ENCODE data around the gene CAPN1. TPM values are rescaled to one million over a fixed set of nuclear protein-coding genes. Genes with fewer than 3 reads are reported as not detected.

Gene CAPN1
- total RNA-seq, 1 donor from 2014 or later: 154 TPM

GRCh38 chr11:65217441-65218423 lies 36.0 kb downstream of the CAPN1 start:
- H3K9me3 Mint-ChIP-seq (ENCODE audit: unreplicated experiment): no peaks in the 10 kb centered on the region
- no peak for DNase-seq (ENCODE audit: extremely low spot score, unreplicated experiment)
- no peaks in the 10 kb centered on the region for H3K36me3 Mint-ChIP-seq (ENCODE audit: unreplicated experiment)
- no peak for TF ChIP-seq CTCF (IDR thresholded peaks at IDR 0.05)
- no peak overlapping the region for H3K4me3 Mint-ChIP-seq (ENCODE audit: unreplicated experiment)
- H3K4me1 Mint-ChIP-seq (ENCODE audit: unreplicated experiment): peaks cover 3% of the 10 kb centered on the region
- H3K27me3 Mint-ChIP-seq (ENCODE audit: unreplicated experiment): no peaks in the 10 kb centered on the region
- H3K27ac Mint-ChIP-seq (ENCODE audit: unreplicated experiment): no peak overlapping the region

- peaks cover under 1% of the 10 kb centered on the region for H3K4me1 Mint-ChIP-seq (ENCODE audit: unreplicated experiment)
- no peaks in the 10 kb centered on the region for H3K36me3 Mint-ChIP-seq (ENCODE audit: unreplicated experiment)
- no peaks in the 10 kb centered on the region for H3K9me3 Mint-ChIP-seq (ENCODE audit: unreplicated experiment)
- H3K4me3 Mint-ChIP-seq (ENCODE audit: unreplicated experiment): no peak overlapping the region
- DNase-seq (ENCODE audit: extremely low spot score, unreplicated experiment): no peak
- H3K27ac Mint-ChIP-seq (ENCODE audit: unreplicated experiment): no peak overlapping the region
- no peak for TF ChIP-seq CTCF (IDR thresholded peaks at IDR 0.05)
- no peaks in the 10 kb centered on the region for H3K27me3 Mint-ChIP-seq (ENCODE audit: unreplicated experiment)
Observed at GRCh38 chr11:65218446-65218845, 36.7 kb downstream of the CAPN1 start.

- TF ChIP-seq CTCF (IDR thresholded peaks at IDR 0.05): no peak
- Mint-ChIP-seq H3K36me3 (ENCODE audit: unreplicated experiment) (no peaks in the 10 kb centered on the region), H3K4me3 (ENCODE audit: unreplicated experiment) (no peak overlapping the region), H3K4me1 (ENCODE audit: unreplicated experiment) (peaks cover 3% of the 10 kb centered on the region), H3K27me3 (ENCODE audit: unreplicated experiment) (no peaks in the 10 kb centered on the region), H3K9me3 (ENCODE audit: unreplicated experiment) (no peaks in the 10 kb centered on the region), H3K27ac (ENCODE audit: unreplicated experiment) (no peak overlapping the region)
- no peak for DNase-seq (ENCODE audit: extremely low spot score, unreplicated experiment)
Observed at GRCh38 chr11:65219930-65220213, 38.1 kb downstream of the CAPN1 start.

GRCh38 chr11:65221026-65221425 lies 39.3 kb downstream of the CAPN1 start:
- Mint-ChIP-seq H3K27me3 (ENCODE audit: unreplicated experiment) (no peaks in the 10 kb centered on the region), H3K36me3 (ENCODE audit: unreplicated experiment) (no peaks in the 10 kb centered on the region), H3K4me3 (ENCODE audit: unreplicated experiment) (no peak overlapping the region), H3K9me3 (ENCODE audit: unreplicated experiment) (no peaks in the 10 kb centered on the region), H3K27ac (ENCODE audit: unreplicated experiment) (no peak overlapping the region), H3K4me1 (ENCODE audit: unreplicated experiment) (peaks cover 15% of the 10 kb centered on the region)
- TF ChIP-seq CTCF (IDR thresholded peaks at IDR 0.05): no peak
- no peak for DNase-seq (ENCODE audit: extremely low spot score, unreplicated experiment)

- no peaks in the 10 kb centered on the region for H3K9me3 Mint-ChIP-seq (ENCODE audit: unreplicated experiment)
- no peak overlapping the region for H3K27ac Mint-ChIP-seq (ENCODE audit: unreplicated experiment)
- H3K4me3 Mint-ChIP-seq (ENCODE audit: unreplicated experiment): no peak overlapping the region
- H3K27me3 Mint-ChIP-seq (ENCODE audit: unreplicated experiment): no peaks in the 10 kb centered on the region
- no peaks in the 10 kb centered on the region for H3K36me3 Mint-ChIP-seq (ENCODE audit: unreplicated experiment)
- H3K4me1 Mint-ChIP-seq (ENCODE audit: unreplicated experiment): peaks cover 15% of the 10 kb centered on the region
- DNase-seq (ENCODE audit: extremely low spot score, unreplicated experiment): no peak
- no peak for TF ChIP-seq CTCF (IDR thresholded peaks at IDR 0.05)
Observed at GRCh38 chr11:65223011-65223410, 41.3 kb downstream of the CAPN1 start.
